ENCODE data around the gene HERC2.

Gene HERC2

GRCh38 chr15:28078191-28078719 lies 243.7 kb downstream of the HERC2 start:
- TF ChIP-seq TAF1 (IDR thresholded peaks at IDR 0.05; ENCODE audit: borderline replicate concordance, insufficient read depth, low read length) (no peak), FOXP2 (optimal IDR thresholded peaks at IDR 0.05; ENCODE audit: borderline replicate concordance, extremely low read depth, extremely low read length, insufficient read depth) (no peak), REST (IDR thresholded peaks at IDR 0.05; ENCODE audit: insufficient read depth in 1 of 2, low read depth in 2 of 2, low read length in 2 of 2) (no peak), SIN3A (IDR thresholded peaks at IDR 0.05; ENCODE audit: borderline replicate concordance, insufficient read depth, low read length) (no peak), POLR2AphosphoS5 (IDR thresholded peaks at IDR 0.05; ENCODE audit: low read depth, low read length) (no peak)

GRCh38 chr15:28075573-28075972 lies 246.4 kb downstream of the HERC2 start:
- TF ChIP-seq FOXP2 (optimal IDR thresholded peaks at IDR 0.05; ENCODE audit: borderline replicate concordance, extremely low read depth, extremely low read length, insufficient read depth) (no peak), POLR2AphosphoS5 (IDR thresholded peaks at IDR 0.05; ENCODE audit: low read depth, low read length) (no peak), SIN3A (IDR thresholded peaks at IDR 0.05; ENCODE audit: borderline replicate concordance, insufficient read depth, low read length) (no peak), REST (IDR thresholded peaks at IDR 0.05; ENCODE audit: insufficient read depth in 1 of 2, low read depth in 2 of 2, low read length in 2 of 2) (no peak), TAF1 (IDR thresholded peaks at IDR 0.05; ENCODE audit: borderline replicate concordance, insufficient read depth, low read length) (no peak)

- TF ChIP-seq TAF1 (IDR thresholded peaks at IDR 0.05; ENCODE audit: borderline replicate concordance, insufficient read depth, low read length) = no peak
- no peak for TF ChIP-seq SIN3A (IDR thresholded peaks at IDR 0.05; ENCODE audit: borderline replicate concordance, insufficient read depth, low read length)
- no peak for TF ChIP-seq FOXP2 (optimal IDR thresholded peaks at IDR 0.05; ENCODE audit: borderline replicate concordance, extremely low read depth, extremely low read length, insufficient read depth)
- no peak for TF ChIP-seq REST (IDR thresholded peaks at IDR 0.05; ENCODE audit: insufficient read depth in 1 of 2, low read depth in 2 of 2, low read length in 2 of 2)
- no peak for TF ChIP-seq POLR2AphosphoS5 (IDR thresholded peaks at IDR 0.05; ENCODE audit: low read depth, low read length)
Observed at GRCh38 chr15:28068930-28069329, 253.0 kb downstream of the HERC2 start.

GRCh38 chr15:28066231-28066630 lies 255.7 kb downstream of the HERC2 start:
- TF ChIP-seq FOXP2 (optimal IDR thresholded peaks at IDR 0.05; ENCODE audit: borderline replicate concordance, extremely low read depth, extremely low read length, insufficient read depth) (no peak), SIN3A (IDR thresholded peaks at IDR 0.05; ENCODE audit: borderline replicate concordance, insufficient read depth, low read length) (no peak), POLR2AphosphoS5 (IDR thresholded peaks at IDR 0.05; ENCODE audit: low read depth, low read length) (no peak), REST (IDR thresholded peaks at IDR 0.05; ENCODE audit: insufficient read depth in 1 of 2, low read depth in 2 of 2, low read length in 2 of 2) (no peak), TAF1 (IDR thresholded peaks at IDR 0.05; ENCODE audit: borderline replicate concordance, insufficient read depth, low read length) (no peak)

Data from PFSK-1 (cell line).